Measurements from ENCODE around the gene SLC25A41.
"Not testable (repeated sequence)": the region's sequence is repeated elsewhere in the genome, so short reads cannot be mapped to it uniquely, and the experiment has no call there.

Gene SLC25A41

GRCh38 chr19:6446452-6446851 is 12.9 kb upstream of the SLC25A41 start:
- no peaks in the 10 kb centered on the region for H3K27me3 ChIP-seq (ENCODE audit: control insufficient read depth in 1 of 2, insufficient read depth in 2 of 2, low read length in 2 of 2)
- H3K4me3 ChIP-seq (ENCODE audit: low read length in 2 of 2) = no peak overlapping the region
- H3K36me3 ChIP-seq (ENCODE audit: control insufficient read depth in 2 of 2, insufficient read depth in 2 of 2, low read length in 2 of 2) = peaks cover 16 to 20% of the 10 kb centered on the region in 2 donors
- H3K9ac ChIP-seq (ENCODE audit: low read length in 2 of 2) = no peak overlapping the region
- H3K9me3 ChIP-seq (ENCODE audit: control insufficient read depth in 2 of 2, low read length in 2 of 2) = peaks cover 2 to 5% of the 10 kb centered on the region in 2 donors
- no peak overlapping the region for H3K27ac ChIP-seq (ENCODE audit: low read length)
- H3K4me1 ChIP-seq (ENCODE audit: control insufficient read depth, insufficient read depth, low read length) = no peaks in the 10 kb centered on the region

GRCh38 chr19:6443986-6444385 is 10.4 kb upstream of the SLC25A41 start:
- H3K36me3 ChIP-seq (ENCODE audit: control insufficient read depth in 2 of 2, insufficient read depth in 2 of 2, low read length in 2 of 2) = peaks cover 12 to 13% of the 10 kb centered on the region in 2 donors
- no peaks in the 10 kb centered on the region for H3K4me1 ChIP-seq (ENCODE audit: control insufficient read depth, insufficient read depth, low read length)
- no peaks in the 10 kb centered on the region for H3K27me3 ChIP-seq (ENCODE audit: control insufficient read depth in 1 of 2, insufficient read depth in 2 of 2, low read length in 2 of 2)
- H3K4me3 ChIP-seq (ENCODE audit: low read length in 2 of 2) = no peak overlapping the region
- H3K9ac ChIP-seq (ENCODE audit: low read length in 2 of 2) = no peak overlapping the region
- H3K27ac ChIP-seq (ENCODE audit: low read length) = no peak overlapping the region
- H3K9me3 ChIP-seq (ENCODE audit: control insufficient read depth in 2 of 2, low read length in 2 of 2) = peaks cover 2 to 5% of the 10 kb centered on the region in 2 donors

GRCh38 chr19:6442087-6442688 is 8.6 kb upstream of the SLC25A41 start:
- no peaks in the 10 kb centered on the region for H3K27me3 ChIP-seq (ENCODE audit: control insufficient read depth in 1 of 2, insufficient read depth in 2 of 2, low read length in 2 of 2)
- H3K27ac ChIP-seq (ENCODE audit: low read length) = no peak overlapping the region
- H3K36me3 ChIP-seq (ENCODE audit: control insufficient read depth in 2 of 2, insufficient read depth in 2 of 2, low read length in 2 of 2) = peaks cover 12 to 13% of the 10 kb centered on the region in 2 donors
- H3K9me3 ChIP-seq (ENCODE audit: control insufficient read depth in 2 of 2, low read length in 2 of 2) = peaks cover 2 to 5% of the 10 kb centered on the region in 2 donors
- H3K9ac ChIP-seq (ENCODE audit: low read length in 2 of 2) = no peak overlapping the region
- H3K4me1 ChIP-seq (ENCODE audit: control insufficient read depth, insufficient read depth, low read length) = no peaks in the 10 kb centered on the region
- no peak overlapping the region for H3K4me3 ChIP-seq (ENCODE audit: low read length in 2 of 2)

GRCh38 chr19:6440905-6441304 is 7.3 kb upstream of the SLC25A41 start:
- Histone ChIP-seq H3K27ac (ENCODE audit: low read length) (no peak overlapping the region), H3K36me3 (ENCODE audit: control insufficient read depth in 2 of 2, insufficient read depth in 2 of 2, low read length in 2 of 2) (peaks cover 4% of the 10 kb centered on the region in 2 donors), H3K9ac (ENCODE audit: low read length in 2 of 2) (no peak overlapping the region), H3K4me1 (ENCODE audit: control insufficient read depth, insufficient read depth, low read length) (no peaks in the 10 kb centered on the region), H3K9me3 (ENCODE audit: control insufficient read depth in 2 of 2, low read length in 2 of 2) (peaks cover 0 to 5% of the 10 kb centered on the region in 2 donors), H3K4me3 (ENCODE audit: low read length in 2 of 2) (no peak overlapping the region), H3K27me3 (ENCODE audit: control insufficient read depth in 1 of 2, insufficient read depth in 2 of 2, low read length in 2 of 2) (no peaks in the 10 kb centered on the region)

- Histone ChIP-seq H3K4me3 (ENCODE audit: low read length in 2 of 2) (no peak overlapping the region), H3K4me1 (ENCODE audit: control insufficient read depth, insufficient read depth, low read length) (no peaks in the 10 kb centered on the region), H3K36me3 (ENCODE audit: control insufficient read depth in 2 of 2, insufficient read depth in 2 of 2, low read length in 2 of 2) (no peaks in the 10 kb centered on the region), H3K9me3 (ENCODE audit: control insufficient read depth in 2 of 2, low read length in 2 of 2) (no peaks in the 10 kb centered on the region), H3K9ac (ENCODE audit: low read length in 2 of 2) (no peak overlapping the region), H3K27ac (ENCODE audit: low read length) (no peak overlapping the region), H3K27me3 (ENCODE audit: control insufficient read depth in 1 of 2, insufficient read depth in 2 of 2, low read length in 2 of 2) (no peaks in the 10 kb centered on the region)
These were observed 6.2 kb upstream of the SLC25A41 start for GRCh38 chr19:6439743-6440142.

- Histone ChIP-seq H3K9ac (ENCODE audit: low read length in 2 of 2) (no peak overlapping the region), H3K4me3 (ENCODE audit: low read length in 2 of 2) (no peak overlapping the region), H3K9me3 (ENCODE audit: control insufficient read depth in 2 of 2, low read length in 2 of 2) (no peaks in the 10 kb centered on the region), H3K27me3 (ENCODE audit: control insufficient read depth in 1 of 2, insufficient read depth in 2 of 2, low read length in 2 of 2) (no peaks in the 10 kb centered on the region), H3K27ac (ENCODE audit: low read length) (no peak overlapping the region), H3K36me3 (ENCODE audit: control insufficient read depth in 2 of 2, insufficient read depth in 2 of 2, low read length in 2 of 2) (no peaks in the 10 kb centered on the region), H3K4me1 (ENCODE audit: control insufficient read depth, insufficient read depth, low read length) (no peaks in the 10 kb centered on the region)
These were observed 398 bp downstream of the SLC25A41 start for GRCh38 chr19:6433165-6433564.

- H3K4me1 ChIP-seq (ENCODE audit: control insufficient read depth, insufficient read depth, low read length) = no peaks in the 10 kb centered on the region
- no peak overlapping the region for H3K27ac ChIP-seq (ENCODE audit: low read length)
- no peak overlapping the region for H3K9ac ChIP-seq (ENCODE audit: low read length in 2 of 2)
- no peaks in the 10 kb centered on the region for H3K9me3 ChIP-seq (ENCODE audit: control insufficient read depth in 2 of 2, low read length in 2 of 2)
- H3K27me3 ChIP-seq (ENCODE audit: control insufficient read depth in 1 of 2, insufficient read depth in 2 of 2, low read length in 2 of 2) = peaks cover 0 to 2% of the 10 kb centered on the region in 2 donors
- no peak overlapping the region for H3K4me3 ChIP-seq (ENCODE audit: low read length in 2 of 2)
- no peaks in the 10 kb centered on the region for H3K36me3 ChIP-seq (ENCODE audit: control insufficient read depth in 2 of 2, insufficient read depth in 2 of 2, low read length in 2 of 2)
These were observed 1.7 kb downstream of the SLC25A41 start for GRCh38 chr19:6431891-6432290.

GRCh38 chr19:6429419-6430221 is 3.9 kb downstream of the SLC25A41 start:
- Histone ChIP-seq H3K27me3 (ENCODE audit: control insufficient read depth in 1 of 2, insufficient read depth in 2 of 2, low read length in 2 of 2) (peaks cover 0 to 2% of the 10 kb centered on the region in 2 donors), H3K4me1 (ENCODE audit: control insufficient read depth, insufficient read depth, low read length) (peaks cover 5% of the 10 kb centered on the region), H3K4me3 (ENCODE audit: low read length in 2 of 2) (no peak overlapping the region), H3K9me3 (ENCODE audit: control insufficient read depth in 2 of 2, low read length in 2 of 2) (peaks cover 0 to 4% of the 10 kb centered on the region in 2 donors), H3K9ac (ENCODE audit: low read length in 2 of 2) (no peak overlapping the region), H3K36me3 (ENCODE audit: control insufficient read depth in 2 of 2, insufficient read depth in 2 of 2, low read length in 2 of 2) (no peaks in the 10 kb centered on the region), H3K27ac (ENCODE audit: low read length) (no peak overlapping the region)

GRCh38 chr19:6428692-6429418 is 4.7 kb downstream of the SLC25A41 start:
- H3K36me3 ChIP-seq (ENCODE audit: control insufficient read depth in 2 of 2, insufficient read depth in 2 of 2, low read length in 2 of 2); H3K9ac ChIP-seq (ENCODE audit: low read length in 2 of 2): not testable (repeated sequence)

GRCh38 chr19:6427131-6427530 is 6.4 kb downstream of the SLC25A41 start:
- Histone ChIP-seq H3K9ac (ENCODE audit: low read length in 2 of 2) (no peak overlapping the region), H3K4me1 (ENCODE audit: control insufficient read depth, insufficient read depth, low read length) (peaks cover 24% of the 10 kb centered on the region), H3K9me3 (ENCODE audit: control insufficient read depth in 2 of 2, low read length in 2 of 2) (peaks cover 0 to 4% of the 10 kb centered on the region in 2 donors), H3K27ac (ENCODE audit: low read length) (no peak overlapping the region), H3K36me3 (ENCODE audit: control insufficient read depth in 2 of 2, insufficient read depth in 2 of 2, low read length in 2 of 2) (no peaks in the 10 kb centered on the region), H3K27me3 (ENCODE audit: control insufficient read depth in 1 of 2, insufficient read depth in 2 of 2, low read length in 2 of 2) (peaks cover 0 to 2% of the 10 kb centered on the region in 2 donors), H3K4me3 (ENCODE audit: low read length in 2 of 2) (no peak overlapping the region)

More at GRCh38 chr19:6428692-6429418, 4.7 kb downstream of the SLC25A41 start:
- H3K4me3 ChIP-seq (ENCODE audit: low read length in 2 of 2); H3K27ac ChIP-seq (ENCODE audit: low read length); H3K27me3 ChIP-seq (ENCODE audit: control insufficient read depth in 1 of 2, insufficient read depth in 2 of 2, low read length in 2 of 2); H3K9me3 ChIP-seq (ENCODE audit: control insufficient read depth in 2 of 2, low read length in 2 of 2); H3K4me1 ChIP-seq (ENCODE audit: control insufficient read depth, insufficient read depth, low read length): not testable (repeated sequence)
